ENCODE data around the gene R3HCC1L. TPM values are rescaled to one million over a fixed set of nuclear protein-coding genes. Genes with fewer than 3 reads are reported as not detected.

Gene R3HCC1L
- total and polyA plus RNA-seq, 9 of the 15 experiments (the other 6 are each of a cell fraction or from before 2014, with no cell fraction given): 9.1 to 17.8 (median 12.6) TPM

DNA sequence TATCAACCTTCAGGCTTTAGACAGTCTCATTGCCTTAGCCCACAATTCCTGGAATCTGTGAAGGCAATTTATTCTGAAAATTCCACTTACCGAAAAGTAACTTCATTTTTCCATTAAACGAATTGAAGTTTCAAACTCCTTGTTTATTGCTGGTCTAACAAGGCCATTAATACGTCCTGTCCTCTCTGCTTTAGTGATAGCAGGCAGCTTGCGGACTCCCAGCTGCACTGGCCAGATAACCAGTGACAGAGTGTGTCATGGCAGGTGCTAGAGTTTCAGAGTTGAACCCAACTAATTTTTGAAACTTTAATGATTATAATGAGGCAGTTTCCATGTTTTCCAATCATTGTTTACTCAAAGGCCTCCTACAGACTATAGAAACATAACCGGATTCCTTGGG lies 102.4 kb downstream of the R3HCC1L start (continued):
- TF ChIP-seq THRAP3 (IDR thresholded peaks at IDR 0.05; ENCODE audit: borderline replicate concordance) (no peak), HNRNPH1 (optimal IDR thresholded peaks at IDR 0.05; ENCODE audit: low read depth, low read length) (no peak), EZH2 (IDR thresholded peaks at IDR 0.05; ENCODE audit: borderline replicate concordance, low read depth, low read length) (no peak), CCNT2 (IDR thresholded peaks at IDR 0.05; ENCODE audit: borderline replicate concordance, extremely low read depth, insufficient read length, low read depth, low read length) (peak; percentile 59), MTA2 (IDR thresholded peaks at IDR 0.05; ENCODE audit: low read depth) (peak; percentile 91), HLTF (IDR thresholded peaks at IDR 0.05) (no peak), ZNF224 (CRISPR knock-in tag; IDR thresholded peaks at IDR 0.05) (no peak), ESRRA (IDR thresholded peaks at IDR 0.05; ENCODE audit: borderline replicate concordance, low read depth) (no peak)
- TF ChIP-seq, protein P1, sequence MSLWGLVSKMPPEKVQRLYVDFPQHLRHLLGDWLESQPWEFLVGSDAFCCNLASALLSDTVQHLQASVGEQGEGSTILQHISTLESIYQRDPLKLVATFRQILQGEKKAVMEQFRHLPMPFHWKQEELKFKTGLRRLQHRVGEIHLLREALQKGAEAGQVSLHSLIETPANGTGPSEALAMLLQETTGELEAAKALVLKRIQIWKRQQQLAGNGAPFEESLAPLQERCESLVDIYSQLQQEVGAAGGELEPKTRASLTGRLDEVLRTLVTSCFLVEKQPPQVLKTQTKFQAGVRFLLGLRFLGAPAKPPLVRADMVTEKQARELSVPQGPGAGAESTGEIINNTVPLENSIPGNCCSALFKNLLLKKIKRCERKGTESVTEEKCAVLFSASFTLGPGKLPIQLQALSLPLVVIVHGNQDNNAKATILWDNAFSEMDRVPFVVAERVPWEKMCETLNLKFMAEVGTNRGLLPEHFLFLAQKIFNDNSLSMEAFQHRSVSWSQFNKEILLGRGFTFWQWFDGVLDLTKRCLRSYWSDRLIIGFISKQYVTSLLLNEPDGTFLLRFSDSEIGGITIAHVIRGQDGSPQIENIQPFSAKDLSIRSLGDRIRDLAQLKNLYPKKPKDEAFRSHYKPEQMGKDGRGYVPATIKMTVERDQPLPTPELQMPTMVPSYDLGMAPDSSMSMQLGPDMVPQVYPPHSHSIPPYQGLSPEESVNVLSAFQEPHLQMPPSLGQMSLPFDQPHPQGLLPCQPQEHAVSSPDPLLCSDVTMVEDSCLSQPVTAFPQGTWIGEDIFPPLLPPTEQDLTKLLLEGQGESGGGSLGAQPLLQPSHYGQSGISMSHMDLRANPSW (CRISPR knock-in tag; IDR thresholded peaks at IDR 0.05): no peak
- TF ChIP-seq, protein P2, sequence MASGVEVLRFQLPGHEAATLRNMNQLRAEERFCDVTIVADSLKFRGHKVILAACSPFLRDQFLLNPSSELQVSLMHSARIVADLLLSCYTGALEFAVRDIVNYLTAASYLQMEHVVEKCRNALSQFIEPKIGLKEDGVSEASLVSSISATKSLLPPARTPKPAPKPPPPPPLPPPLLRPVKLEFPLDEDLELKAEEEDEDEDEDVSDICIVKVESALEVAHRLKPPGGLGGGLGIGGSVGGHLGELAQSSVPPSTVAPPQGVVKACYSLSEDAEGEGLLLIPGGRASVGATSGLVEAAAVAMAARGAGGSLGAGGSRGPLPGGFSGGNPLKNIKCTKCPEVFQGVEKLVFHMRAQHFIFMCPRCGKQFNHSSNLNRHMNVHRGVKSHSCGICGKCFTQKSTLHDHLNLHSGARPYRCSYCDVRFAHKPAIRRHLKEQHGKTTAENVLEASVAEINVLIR (CRISPR knock-in tag; IDR thresholded peaks at IDR 0.05): no peak
- TF ChIP-seq, protein P3, sequence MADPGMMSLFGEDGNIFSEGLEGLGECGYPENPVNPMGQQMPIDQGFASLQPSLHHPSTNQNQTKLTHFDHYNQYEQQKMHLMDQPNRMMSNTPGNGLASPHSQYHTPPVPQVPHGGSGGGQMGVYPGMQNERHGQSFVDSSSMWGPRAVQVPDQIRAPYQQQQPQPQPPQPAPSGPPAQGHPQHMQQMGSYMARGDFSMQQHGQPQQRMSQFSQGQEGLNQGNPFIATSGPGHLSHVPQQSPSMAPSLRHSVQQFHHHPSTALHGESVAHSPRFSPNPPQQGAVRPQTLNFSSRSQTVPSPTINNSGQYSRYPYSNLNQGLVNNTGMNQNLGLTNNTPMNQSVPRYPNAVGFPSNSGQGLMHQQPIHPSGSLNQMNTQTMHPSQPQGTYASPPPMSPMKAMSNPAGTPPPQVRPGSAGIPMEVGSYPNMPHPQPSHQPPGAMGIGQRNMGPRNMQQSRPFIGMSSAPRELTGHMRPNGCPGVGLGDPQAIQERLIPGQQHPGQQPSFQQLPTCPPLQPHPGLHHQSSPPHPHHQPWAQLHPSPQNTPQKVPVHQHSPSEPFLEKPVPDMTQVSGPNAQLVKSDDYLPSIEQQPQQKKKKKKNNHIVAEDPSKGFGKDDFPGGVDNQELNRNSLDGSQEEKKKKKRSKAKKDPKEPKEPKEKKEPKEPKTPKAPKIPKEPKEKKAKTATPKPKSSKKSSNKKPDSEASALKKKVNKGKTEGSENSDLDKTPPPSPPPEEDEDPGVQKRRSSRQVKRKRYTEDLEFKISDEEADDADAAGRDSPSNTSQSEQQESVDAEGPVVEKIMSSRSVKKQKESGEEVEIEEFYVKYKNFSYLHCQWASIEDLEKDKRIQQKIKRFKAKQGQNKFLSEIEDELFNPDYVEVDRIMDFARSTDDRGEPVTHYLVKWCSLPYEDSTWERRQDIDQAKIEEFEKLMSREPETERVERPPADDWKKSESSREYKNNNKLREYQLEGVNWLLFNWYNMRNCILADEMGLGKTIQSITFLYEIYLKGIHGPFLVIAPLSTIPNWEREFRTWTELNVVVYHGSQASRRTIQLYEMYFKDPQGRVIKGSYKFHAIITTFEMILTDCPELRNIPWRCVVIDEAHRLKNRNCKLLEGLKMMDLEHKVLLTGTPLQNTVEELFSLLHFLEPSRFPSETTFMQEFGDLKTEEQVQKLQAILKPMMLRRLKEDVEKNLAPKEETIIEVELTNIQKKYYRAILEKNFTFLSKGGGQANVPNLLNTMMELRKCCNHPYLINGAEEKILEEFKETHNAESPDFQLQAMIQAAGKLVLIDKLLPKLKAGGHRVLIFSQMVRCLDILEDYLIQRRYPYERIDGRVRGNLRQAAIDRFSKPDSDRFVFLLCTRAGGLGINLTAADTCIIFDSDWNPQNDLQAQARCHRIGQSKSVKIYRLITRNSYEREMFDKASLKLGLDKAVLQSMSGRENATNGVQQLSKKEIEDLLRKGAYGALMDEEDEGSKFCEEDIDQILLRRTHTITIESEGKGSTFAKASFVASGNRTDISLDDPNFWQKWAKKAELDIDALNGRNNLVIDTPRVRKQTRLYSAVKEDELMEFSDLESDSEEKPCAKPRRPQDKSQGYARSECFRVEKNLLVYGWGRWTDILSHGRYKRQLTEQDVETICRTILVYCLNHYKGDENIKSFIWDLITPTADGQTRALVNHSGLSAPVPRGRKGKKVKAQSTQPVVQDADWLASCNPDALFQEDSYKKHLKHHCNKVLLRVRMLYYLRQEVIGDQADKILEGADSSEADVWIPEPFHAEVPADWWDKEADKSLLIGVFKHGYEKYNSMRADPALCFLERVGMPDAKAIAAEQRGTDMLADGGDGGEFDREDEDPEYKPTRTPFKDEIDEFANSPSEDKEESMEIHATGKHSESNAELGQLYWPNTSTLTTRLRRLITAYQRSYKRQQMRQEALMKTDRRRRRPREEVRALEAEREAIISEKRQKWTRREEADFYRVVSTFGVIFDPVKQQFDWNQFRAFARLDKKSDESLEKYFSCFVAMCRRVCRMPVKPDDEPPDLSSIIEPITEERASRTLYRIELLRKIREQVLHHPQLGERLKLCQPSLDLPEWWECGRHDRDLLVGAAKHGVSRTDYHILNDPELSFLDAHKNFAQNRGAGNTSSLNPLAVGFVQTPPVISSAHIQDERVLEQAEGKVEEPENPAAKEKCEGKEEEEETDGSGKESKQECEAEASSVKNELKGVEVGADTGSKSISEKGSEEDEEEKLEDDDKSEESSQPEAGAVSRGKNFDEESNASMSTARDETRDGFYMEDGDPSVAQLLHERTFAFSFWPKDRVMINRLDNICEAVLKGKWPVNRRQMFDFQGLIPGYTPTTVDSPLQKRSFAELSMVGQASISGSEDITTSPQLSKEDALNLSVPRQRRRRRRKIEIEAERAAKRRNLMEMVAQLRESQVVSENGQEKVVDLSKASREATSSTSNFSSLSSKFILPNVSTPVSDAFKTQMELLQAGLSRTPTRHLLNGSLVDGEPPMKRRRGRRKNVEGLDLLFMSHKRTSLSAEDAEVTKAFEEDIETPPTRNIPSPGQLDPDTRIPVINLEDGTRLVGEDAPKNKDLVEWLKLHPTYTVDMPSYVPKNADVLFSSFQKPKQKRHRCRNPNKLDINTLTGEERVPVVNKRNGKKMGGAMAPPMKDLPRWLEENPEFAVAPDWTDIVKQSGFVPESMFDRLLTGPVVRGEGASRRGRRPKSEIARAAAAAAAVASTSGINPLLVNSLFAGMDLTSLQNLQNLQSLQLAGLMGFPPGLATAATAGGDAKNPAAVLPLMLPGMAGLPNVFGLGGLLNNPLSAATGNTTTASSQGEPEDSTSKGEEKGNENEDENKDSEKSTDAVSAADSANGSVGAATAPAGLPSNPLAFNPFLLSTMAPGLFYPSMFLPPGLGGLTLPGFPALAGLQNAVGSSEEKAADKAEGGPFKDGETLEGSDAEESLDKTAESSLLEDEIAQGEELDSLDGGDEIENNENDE (IDR thresholded peaks at IDR 0.05; ENCODE audit: low read depth, low read length): no peak
